Measurements from ENCODE around the gene JOSD2. TPM values are rescaled to one million over a fixed set of nuclear protein-coding genes. Genes with fewer than 3 reads are reported as not detected.

The JOSD2 gene
- total and polyA plus RNA-seq, 2 donors, result 15.9 to 51.2 TPM

- Histone ChIP-seq H3K27ac (ENCODE audit: low read depth in 1 of 2, low read length in 1 of 2) (no peak overlapping the region), H3K36me3 (ENCODE audit: control insufficient read depth in 2 of 2, insufficient read depth in 2 of 2, low read length in 1 of 2) (no peaks in the 10 kb centered on the region), H3K4me3 (ENCODE audit: low read length in 2 of 2) (no peak overlapping the region), H3K27me3 (ENCODE audit: control insufficient read depth in 2 of 2, insufficient read depth in 1 of 2, low read length in 1 of 2) (peaks cover 0 to 33% of the 10 kb centered on the region in 2 donors), H3K9me3 (ENCODE audit: control insufficient read depth in 2 of 2, insufficient read depth in 1 of 2, low read length in 1 of 2) (no peaks in the 10 kb centered on the region), H3K4me1 (ENCODE audit: control insufficient read depth in 2 of 2, insufficient read depth in 2 of 2, low read length in 2 of 2) (no peaks in the 10 kb centered on the region)
- 84% methylated on average over 10 of the region's 10 CpGs for WGBS
- DNase-seq (ENCODE audit: low read depth in 6 of 9, low spot score in 9 of 9), result no peak
Measured at GRCh38 chr19:50500753-50501151, 10.2 kb downstream of the JOSD2 start.

- H3K27ac ChIP-seq (ENCODE audit: low read depth in 1 of 2, low read length in 1 of 2), result no peak overlapping the region
- H3K36me3 ChIP-seq (ENCODE audit: control insufficient read depth in 2 of 2, insufficient read depth in 2 of 2, low read length in 1 of 2), result no peaks in the 10 kb centered on the region
- DNase-seq (ENCODE audit: low read depth in 6 of 9, low spot score in 9 of 9), result peak in 1 of 9 donors; percentile 11
- no peak overlapping the region for H3K4me3 ChIP-seq (ENCODE audit: low read length in 2 of 2)
- WGBS, result 90% methylated on average over 27 of the region's 27 CpGs
- H3K27me3 ChIP-seq (ENCODE audit: control insufficient read depth in 2 of 2, insufficient read depth in 1 of 2, low read length in 1 of 2), result peaks cover 0 to 33% of the 10 kb centered on the region in 2 donors
- H3K4me1 ChIP-seq (ENCODE audit: control insufficient read depth in 2 of 2, insufficient read depth in 2 of 2, low read length in 2 of 2), result no peaks in the 10 kb centered on the region
- H3K9me3 ChIP-seq (ENCODE audit: control insufficient read depth in 2 of 2, insufficient read depth in 1 of 2, low read length in 1 of 2), result no peaks in the 10 kb centered on the region
Measured at GRCh38 chr19:50500060-50500752, 10.8 kb downstream of the JOSD2 start.

DNA sequence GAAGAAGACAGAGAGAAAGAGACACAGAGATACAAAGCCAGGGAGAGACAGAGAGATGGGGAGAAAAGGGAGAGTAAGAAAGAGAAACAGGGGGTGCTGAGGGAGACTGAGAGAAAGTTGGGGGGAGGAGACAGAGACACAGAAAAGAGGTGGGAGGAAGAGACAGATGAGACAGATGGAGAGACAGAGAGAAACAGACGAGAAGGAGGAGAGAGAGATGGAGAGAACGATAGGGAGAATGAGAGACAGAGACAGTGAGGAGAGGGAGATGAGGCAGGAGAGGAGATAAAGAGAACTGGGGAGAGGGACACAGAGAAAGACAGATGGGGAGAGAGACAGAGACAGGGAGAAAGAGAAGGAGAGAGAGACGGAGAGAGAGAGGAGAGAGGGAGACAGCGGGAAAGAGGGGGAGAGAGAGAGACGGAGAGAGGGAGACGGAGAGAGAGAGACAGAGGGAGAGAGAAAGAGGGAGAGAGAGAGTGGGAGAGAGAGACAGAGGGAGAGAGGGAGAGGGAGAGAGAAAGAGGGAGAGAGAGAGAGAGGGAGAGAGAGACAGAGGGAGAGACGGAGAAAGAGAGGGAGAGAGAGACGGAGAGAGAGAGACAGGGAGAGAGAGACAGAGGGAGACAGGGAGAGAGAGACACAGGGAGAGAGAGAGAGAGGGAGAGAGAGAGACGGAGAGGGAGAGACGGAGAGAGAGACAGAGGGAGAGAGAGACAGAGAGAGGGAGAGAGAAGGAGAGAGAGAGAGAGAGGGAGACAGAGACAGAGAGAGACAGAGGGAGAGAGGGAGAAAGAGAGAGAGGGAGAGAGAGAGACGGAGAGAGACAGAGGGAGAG lies 12.6 kb downstream of the JOSD2 start:
- Histone ChIP-seq H3K4me3 (ENCODE audit: low read length in 2 of 2) (no peak overlapping the region), H3K4me1 (ENCODE audit: control insufficient read depth in 2 of 2, insufficient read depth in 2 of 2, low read length in 2 of 2) (no peaks in the 10 kb centered on the region), H3K27me3 (ENCODE audit: control insufficient read depth in 2 of 2, insufficient read depth in 1 of 2, low read length in 1 of 2) (peaks cover 0 to 34% of the 10 kb centered on the region in 2 donors), H3K9me3 (ENCODE audit: control insufficient read depth in 2 of 2, insufficient read depth in 1 of 2, low read length in 1 of 2) (no peaks in the 10 kb centered on the region), H3K27ac (ENCODE audit: low read depth in 1 of 2, low read length in 1 of 2) (no peak overlapping the region), H3K36me3 (ENCODE audit: control insufficient read depth in 2 of 2, insufficient read depth in 2 of 2, low read length in 1 of 2) (no peaks in the 10 kb centered on the region)
- no peak for DNase-seq (ENCODE audit: low read depth in 6 of 9, low spot score in 9 of 9)
- WGBS, result 90% methylated on average over 11 of the region's 11 CpGs

- no peaks in the 10 kb centered on the region for H3K36me3 ChIP-seq (ENCODE audit: control insufficient read depth in 2 of 2, insufficient read depth in 2 of 2, low read length in 1 of 2)
- peaks cover 0 to 44% of the 10 kb centered on the region in 2 donors for H3K27me3 ChIP-seq (ENCODE audit: control insufficient read depth in 2 of 2, insufficient read depth in 1 of 2, low read length in 1 of 2)
- no peak overlapping the region for H3K27ac ChIP-seq (ENCODE audit: low read depth in 1 of 2, low read length in 1 of 2)
- no peak for DNase-seq (ENCODE audit: low read depth in 6 of 9, low spot score in 9 of 9)
- WGBS, result 94% methylated on average over 8 of the region's 8 CpGs
- H3K4me1 ChIP-seq (ENCODE audit: control insufficient read depth in 2 of 2, insufficient read depth in 2 of 2, low read length in 2 of 2), result no peaks in the 10 kb centered on the region
- H3K9me3 ChIP-seq (ENCODE audit: control insufficient read depth in 2 of 2, insufficient read depth in 1 of 2, low read length in 1 of 2), result no peaks in the 10 kb centered on the region
- H3K4me3 ChIP-seq (ENCODE audit: low read length in 2 of 2), result no peak overlapping the region
Measured at GRCh38 chr19:50497022-50497405, 14.0 kb downstream of the JOSD2 start.

DNA sequence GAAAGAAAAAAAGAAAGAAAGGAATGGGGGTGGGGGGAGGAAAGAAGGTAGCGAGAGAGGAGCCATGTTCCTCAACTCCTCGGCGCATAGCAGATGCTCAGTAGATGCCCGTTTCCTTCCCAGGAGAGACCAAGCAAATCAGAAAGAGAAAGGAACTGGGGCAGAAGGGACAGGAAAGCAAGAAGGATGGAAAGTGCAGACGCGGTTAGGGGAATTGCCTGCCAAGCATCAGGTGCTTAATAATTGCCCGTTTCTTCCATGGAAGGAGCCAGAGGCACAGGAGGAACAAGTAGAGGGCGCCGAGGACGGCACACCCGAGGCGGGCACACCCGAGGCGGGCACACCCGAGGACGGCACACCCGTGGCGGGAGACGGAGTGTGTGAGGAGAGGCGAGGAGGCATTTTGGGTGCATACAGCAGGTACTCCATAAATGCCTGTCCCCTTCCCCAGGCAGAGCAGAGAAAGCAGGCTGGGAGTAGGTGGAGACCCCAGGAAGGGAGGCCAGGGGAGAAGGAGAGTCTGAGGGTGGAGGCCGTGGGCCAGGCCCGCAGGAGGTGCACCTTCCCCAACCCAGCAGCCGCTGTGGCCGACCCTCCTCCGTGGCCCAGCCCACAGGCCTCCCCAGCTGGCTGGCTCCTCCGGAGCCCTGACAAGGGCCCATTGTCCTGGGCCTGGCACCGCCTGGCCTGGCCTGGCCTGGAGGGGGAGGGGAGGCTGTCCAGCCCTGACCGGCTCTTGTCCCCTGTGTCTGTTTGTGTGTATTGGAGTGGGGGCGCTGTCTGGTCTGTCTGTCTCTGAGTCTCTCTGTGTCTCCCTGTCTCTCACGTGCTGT lies 14.6 kb downstream of the JOSD2 start:
- 93% methylated on average over 30 of the region's 30 CpGs for WGBS
- H3K4me3 ChIP-seq (ENCODE audit: low read length in 2 of 2), result no peak overlapping the region
- H3K9me3 ChIP-seq (ENCODE audit: control insufficient read depth in 2 of 2, insufficient read depth in 1 of 2, low read length in 1 of 2), result no peaks in the 10 kb centered on the region
- no peak for DNase-seq (ENCODE audit: low read depth in 6 of 9, low spot score in 9 of 9)
- H3K27me3 ChIP-seq (ENCODE audit: control insufficient read depth in 2 of 2, insufficient read depth in 1 of 2, low read length in 1 of 2), result peaks cover 0 to 49% of the 10 kb centered on the region in 2 donors
- H3K36me3 ChIP-seq (ENCODE audit: control insufficient read depth in 2 of 2, insufficient read depth in 2 of 2, low read length in 1 of 2), result no peaks in the 10 kb centered on the region
- no peak overlapping the region for H3K27ac ChIP-seq (ENCODE audit: low read depth in 1 of 2, low read length in 1 of 2)
- no peaks in the 10 kb centered on the region for H3K4me1 ChIP-seq (ENCODE audit: control insufficient read depth in 2 of 2, insufficient read depth in 2 of 2, low read length in 2 of 2)

DNA sequence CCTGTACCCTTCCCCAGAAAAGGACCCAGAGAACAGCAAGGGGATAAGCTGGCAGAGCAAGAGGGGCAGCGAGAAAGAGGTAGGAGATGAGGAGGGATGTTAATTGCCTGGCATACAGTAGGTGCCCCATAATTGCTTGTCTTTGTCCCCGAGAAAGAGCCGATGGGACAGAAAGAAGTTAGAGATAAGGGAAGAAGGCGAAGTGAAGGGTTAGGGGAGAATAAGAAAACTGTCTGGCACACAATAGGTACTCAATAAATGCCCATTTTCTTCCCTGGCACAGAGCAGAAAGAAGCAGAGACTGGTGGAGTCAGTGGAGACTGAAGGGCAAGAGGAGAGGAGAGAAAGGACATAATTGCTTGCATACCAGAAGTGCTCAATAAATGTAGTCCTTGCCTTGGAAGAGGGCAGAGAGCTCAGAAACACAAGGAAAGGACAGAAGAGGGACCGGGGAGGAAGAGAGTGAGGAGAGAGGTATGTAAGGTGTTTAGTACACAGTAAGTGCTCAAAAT lies 15.9 kb downstream of the JOSD2 start:
- WGBS, result 97% methylated on average over 5 of the region's 5 CpGs
- H3K27ac ChIP-seq (ENCODE audit: low read depth in 1 of 2, low read length in 1 of 2), result no peak overlapping the region
- H3K27me3 ChIP-seq (ENCODE audit: control insufficient read depth in 2 of 2, insufficient read depth in 1 of 2, low read length in 1 of 2), result peaks cover 0 to 47% of the 10 kb centered on the region in 2 donors
- no peaks in the 10 kb centered on the region for H3K36me3 ChIP-seq (ENCODE audit: control insufficient read depth in 2 of 2, insufficient read depth in 2 of 2, low read length in 1 of 2)
- no peak overlapping the region for H3K4me3 ChIP-seq (ENCODE audit: low read length in 2 of 2)
- DNase-seq (ENCODE audit: low read depth in 6 of 9, low spot score in 9 of 9), result no peak
- no peaks in the 10 kb centered on the region for H3K4me1 ChIP-seq (ENCODE audit: control insufficient read depth in 2 of 2, insufficient read depth in 2 of 2, low read length in 2 of 2)
- no peaks in the 10 kb centered on the region for H3K9me3 ChIP-seq (ENCODE audit: control insufficient read depth in 2 of 2, insufficient read depth in 1 of 2, low read length in 1 of 2)

GRCh38 chr19:50494186-50495019 lies 16.6 kb downstream of the JOSD2 start:
- no peak for DNase-seq (ENCODE audit: low read depth in 6 of 9, low spot score in 9 of 9)
- H3K36me3 ChIP-seq (ENCODE audit: control insufficient read depth in 2 of 2, insufficient read depth in 2 of 2, low read length in 1 of 2), result no peaks in the 10 kb centered on the region
- H3K4me3 ChIP-seq (ENCODE audit: low read length in 2 of 2), result no peak overlapping the region
- peaks cover 0 to 45% of the 10 kb centered on the region in 2 donors for H3K27me3 ChIP-seq (ENCODE audit: control insufficient read depth in 2 of 2, insufficient read depth in 1 of 2, low read length in 1 of 2)
- no peaks in the 10 kb centered on the region for H3K4me1 ChIP-seq (ENCODE audit: control insufficient read depth in 2 of 2, insufficient read depth in 2 of 2, low read length in 2 of 2)
- no peak overlapping the region for H3K27ac ChIP-seq (ENCODE audit: low read depth in 1 of 2, low read length in 1 of 2)
- WGBS, result 84% methylated on average over 7 of the region's 7 CpGs
- no peaks in the 10 kb centered on the region for H3K9me3 ChIP-seq (ENCODE audit: control insufficient read depth in 2 of 2, insufficient read depth in 1 of 2, low read length in 1 of 2)

GRCh38 chr19:50493171-50493570 lies 17.8 kb downstream of the JOSD2 start:
- 85% methylated on average over 8 of the region's 8 CpGs for whole genome bisulfite sequencing
- Histone ChIP-seq H3K4me3 (ENCODE audit: low read length in 2 of 2) (no peak overlapping the region), H3K9me3 (ENCODE audit: control insufficient read depth in 2 of 2, insufficient read depth in 1 of 2, low read length in 1 of 2) (no peaks in the 10 kb centered on the region), H3K4me1 (ENCODE audit: control insufficient read depth in 2 of 2, insufficient read depth in 2 of 2, low read length in 2 of 2) (no peaks in the 10 kb centered on the region), H3K27ac (ENCODE audit: low read depth in 1 of 2, low read length in 1 of 2) (no peak overlapping the region), H3K36me3 (ENCODE audit: control insufficient read depth in 2 of 2, insufficient read depth in 2 of 2, low read length in 1 of 2) (no peaks in the 10 kb centered on the region), H3K27me3 (ENCODE audit: control insufficient read depth in 2 of 2, insufficient read depth in 1 of 2, low read length in 1 of 2) (peaks cover 0 to 49% of the 10 kb centered on the region in 2 donors)
- no peak for DNase-seq (ENCODE audit: low read depth in 6 of 9, low spot score in 9 of 9)

Measured in thymus (tissue), 11 donors.